Measurements from ENCODE around the gene ESYT1. TPM values are rescaled to one million over a fixed set of nuclear protein-coding genes. Genes with fewer than 3 reads are reported as not detected.

Gene ESYT1
- total RNA-seq, 4 donors from 2014 or later = 51.2 to 84.1 (median 64.9) TPM

GRCh38 chr12:56127485-56127887 lies 581 bp upstream of the ESYT1 start:
- 0 to 1% methylated on average over 8 of the region's 8 CpGs for WGBS, 2 donors
- no peak for DNase-seq (ENCODE audit: low spot score in 2 of 2)
- TF ChIP-seq CTCF (IDR thresholded peaks at IDR 0.05) (no peak), POLR2A (IDR thresholded peaks at IDR 0.05) (no peak)
- intact Hi-C loops (cut with DNase I; ENCODE audit: low total_unique reads) = loop anchor here (5.0 kb wide), 1 partner anchor 60 kb away; the partner anchor contains the start of gene SMARCC2
- no peak overlapping the region for H3K4me3 ChIP-seq (ENCODE audit: low read depth, poor library complexity, severe bottlenecking)

- H3K4me3 ChIP-seq (ENCODE audit: low read depth, poor library complexity, severe bottlenecking) = peak overlapping the region; percentile 92
- DNase-seq (ENCODE audit: low spot score in 2 of 2) = peak in 1 of 2 donors; percentile 92
- TF ChIP-seq POLR2A (IDR thresholded peaks at IDR 0.05) (no peak), CTCF (IDR thresholded peaks at IDR 0.05) (no peak)
- WGBS, 2 donors = 0 to 1% methylated on average over 20 of the region's 20 CpGs
- intact Hi-C loops (cut with DNase I; ENCODE audit: low total_unique reads) = loop anchor here (2.0 to 5.0 kb wide), 2 partner anchors 30 to 59 kb away; partner anchors contain the start of genes MYL6 and SMARCC2
These were observed 671 bp downstream of the ESYT1 start for GRCh38 chr12:56128670-56129205.

GRCh38 chr12:56129206-56129941 lies 1.3 kb downstream of the ESYT1 start:
- WGBS, 2 donors = 2 to 3% methylated on average over 29 of the region's 29 CpGs
- H3K4me3 ChIP-seq (ENCODE audit: low read depth, poor library complexity, severe bottlenecking) = peak overlapping the region; percentile 92
- DNase-seq (ENCODE audit: low spot score in 2 of 2) = peak; percentile 67 to 95
- intact Hi-C loops (cut with DNase I; ENCODE audit: low total_unique reads) = loop anchor here (2.0 to 5.0 kb wide), 2 partner anchors 29 to 58 kb away; partner anchors contain the start of genes MYL6 and SMARCC2
- TF ChIP-seq POLR2A (IDR thresholded peaks at IDR 0.05) = no peak
- TF ChIP-seq CTCF (IDR thresholded peaks at IDR 0.05) = no peak

GRCh38 chr12:56129942-56130495 lies 2.0 kb downstream of the ESYT1 start:
- TF ChIP-seq CTCF (IDR thresholded peaks at IDR 0.05) (no peak), POLR2A (IDR thresholded peaks at IDR 0.05) (no peak)
- H3K4me3 ChIP-seq (ENCODE audit: low read depth, poor library complexity, severe bottlenecking) = no peak overlapping the region
- 57 to 72% methylated on average over 22 of the region's 22 CpGs for WGBS, 2 donors
- DNase-seq (ENCODE audit: low spot score in 2 of 2) = no peak
- intact Hi-C loops (cut with DNase I; ENCODE audit: low total_unique reads) = loop anchor here (2.0 to 5.0 kb wide), 2 partner anchors 29 to 57 kb away; partner anchors contain the start of genes MYL6 and SMARCC2

GRCh38 chr12:56130876-56131275 lies 2.8 kb downstream of the ESYT1 start:
- no peak overlapping the region for H3K4me3 ChIP-seq (ENCODE audit: low read depth, poor library complexity, severe bottlenecking)
- TF ChIP-seq CTCF (IDR thresholded peaks at IDR 0.05) (no peak), POLR2A (IDR thresholded peaks at IDR 0.05) (no peak)
- intact Hi-C loops (cut with DNase I; ENCODE audit: low total_unique reads) = no loop called here
- 87 to 88% methylated on average over 4 of the region's 4 CpGs for WGBS, 2 donors
- DNase-seq (ENCODE audit: low spot score in 2 of 2) = no peak

Measured in lower leg skin (tissue), 4 donors.